Lung microvascular endothelial cell (primary cell): Measurements from ENCODE around the gene MAFG. TPM values are rescaled to one million over a fixed set of nuclear protein-coding genes. Genes with fewer than 3 reads are reported as not detected.
"Not testable (repeated sequence)": the region's sequence is repeated elsewhere in the genome, so short reads cannot be mapped to it uniquely, and the experiment has no call there.

Experiments used
- DNase-seq, 2 donors: peaks; one replicate each; pipeline versions ENCODE4 v3.0.0 to v3.0.0-alpha.2; 2010; ENCODE audit warnings: low read depth in 2 of 2
- total RNA-seq: library from RNA; depleted of rRNA; stranded (reverse); fragments of >200 nt; gene quantifications from 2 replicates; pipeline ENCODE4 v1.2.1, GENCODE V29; 2014

Gene MAFG
- total RNA-seq, 1 donor from 2014 or later, result 17.1 TPM

- peak; percentile 49 to 64 for DNase-seq
These were observed 4.0 kb downstream of the MAFG start for GRCh38 chr17:81923302-81924260.

DNA sequence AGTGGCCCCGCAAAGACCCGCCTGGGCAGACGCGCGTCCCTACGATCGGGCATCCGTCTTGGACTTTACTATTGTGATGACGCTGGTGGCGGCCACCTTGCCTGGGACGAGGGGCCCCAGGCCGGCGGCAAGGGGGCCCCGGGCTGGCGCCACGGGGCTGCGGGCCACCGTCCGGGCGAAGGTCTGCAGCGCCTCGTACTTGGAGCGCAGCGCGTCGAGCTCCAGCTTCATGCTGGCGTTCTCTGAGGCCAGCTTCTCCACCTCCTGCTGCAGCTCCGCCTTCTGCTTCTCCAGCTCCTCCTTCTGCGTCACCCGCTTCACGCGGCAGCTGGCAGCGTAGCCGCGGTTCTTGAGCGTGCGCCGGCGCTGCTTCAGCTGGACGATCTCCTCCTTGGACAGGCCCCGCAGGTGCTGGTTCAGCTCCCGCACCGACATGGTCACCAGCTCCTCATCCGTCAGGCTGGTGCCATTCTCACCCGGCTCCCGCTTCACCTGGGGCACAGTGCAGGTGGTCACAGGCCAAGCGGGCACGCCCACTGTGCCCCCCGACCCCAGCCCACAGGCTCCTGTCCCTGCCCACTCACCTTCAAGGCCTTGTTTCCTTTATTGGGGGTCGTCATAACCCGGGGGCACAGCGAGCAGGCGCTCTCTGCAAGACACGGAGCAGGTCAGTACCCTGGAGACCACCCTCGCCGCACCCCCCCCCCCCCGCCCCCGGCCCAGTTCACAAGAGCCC is 4.8 kb downstream of the MAFG start:
- DNase-seq, result no peak

DNA sequence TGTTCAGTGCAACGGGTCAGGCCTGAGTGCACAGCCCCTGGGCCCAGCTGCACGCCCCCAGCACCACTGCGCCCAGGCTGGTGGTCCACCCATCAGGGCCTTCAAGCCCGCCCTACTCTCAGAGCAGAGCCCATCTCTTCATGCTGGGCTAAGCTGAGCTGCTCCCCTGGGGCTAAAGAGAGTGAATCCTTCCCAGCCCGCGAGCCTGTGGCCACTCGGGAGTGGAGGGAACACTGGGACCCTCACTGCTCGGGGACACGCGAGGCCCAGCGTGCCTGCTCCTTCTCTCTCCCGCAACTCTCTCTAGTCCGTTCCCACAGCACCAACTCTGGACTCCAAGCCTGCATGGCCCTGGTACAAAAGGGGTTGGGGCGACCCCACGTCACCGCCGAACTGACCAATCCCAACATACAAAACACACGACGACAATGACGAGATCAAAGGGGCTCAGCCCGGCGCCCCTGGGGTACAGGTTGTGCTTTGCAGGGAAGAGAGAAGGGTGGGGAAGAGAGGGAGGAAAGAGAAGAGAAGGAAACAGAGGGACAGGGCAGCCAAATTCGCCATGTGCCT is 5.5 kb downstream of the MAFG start:
- DNase-seq, result no peak

DNA sequence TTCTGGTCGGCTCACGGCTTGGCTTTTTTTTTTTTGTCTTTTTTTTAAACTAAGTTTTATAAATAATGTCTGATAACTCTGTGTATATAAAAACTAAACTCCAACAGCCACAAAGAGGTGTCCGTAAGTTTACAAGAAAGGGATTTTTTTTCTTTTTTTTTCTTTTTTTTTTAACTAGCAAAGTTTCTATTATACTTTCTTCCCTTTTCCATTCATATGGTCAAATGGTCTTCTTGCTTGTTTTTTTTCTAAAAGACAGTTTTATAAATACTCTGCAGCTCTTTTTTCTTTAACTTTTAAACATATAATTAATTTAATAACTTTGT is 6.0 kb downstream of the MAFG start:
- no peak for DNase-seq

- no peak for DNase-seq
These were observed 6.7 kb downstream of the MAFG start for GRCh38 chr17:81920612-81921536.

- DNase-seq, result no peak
These were observed 8.5 kb downstream of the MAFG start for GRCh38 chr17:81918832-81919545.

- not testable (repeated sequence) for DNase-seq
These were observed 9.2 kb downstream of the MAFG start for GRCh38 chr17:81918333-81918669.

DNA sequence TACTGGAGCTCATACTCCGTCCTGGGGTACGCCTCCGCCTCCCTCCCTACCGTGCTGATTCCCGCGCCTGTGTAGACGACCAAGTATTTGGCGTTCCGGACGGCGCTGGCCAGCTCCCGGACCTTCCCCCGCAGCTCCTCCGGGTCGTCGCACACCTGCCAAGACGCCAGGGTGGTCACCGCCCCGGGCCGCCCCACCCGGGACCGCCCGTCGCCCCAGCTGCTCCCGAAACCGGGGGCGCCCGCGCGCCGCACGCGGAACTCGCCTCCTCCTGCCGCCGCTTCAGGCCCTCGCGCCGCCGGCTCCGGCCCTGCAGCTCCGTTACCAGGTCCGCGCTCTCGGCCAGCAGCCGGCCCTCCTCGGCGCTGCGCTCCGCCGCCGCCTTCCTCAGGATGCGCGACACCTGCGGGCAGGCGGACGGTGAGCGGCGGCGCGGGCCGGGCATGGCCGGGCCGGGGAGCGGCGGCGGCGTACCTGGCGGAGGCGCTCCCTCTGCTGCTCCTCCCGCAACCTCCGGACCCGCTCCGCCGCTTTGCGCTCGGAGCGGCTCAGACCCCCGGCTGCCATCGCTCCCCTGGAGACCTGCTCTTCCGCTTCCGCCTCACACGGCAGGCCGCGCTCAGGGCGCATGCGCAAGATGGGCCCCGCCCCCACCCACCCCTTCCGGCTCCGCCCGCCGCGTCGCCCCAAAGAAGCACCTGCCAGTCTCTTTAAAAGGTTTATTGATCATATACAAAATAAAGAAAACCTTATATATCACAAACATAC is 9.8 kb downstream of the MAFG start, which contains the start of gene SIRT7:
TSS of gene SIRT7 (minus strand) at position 612 of the 768 bp plus-strand sequence. CDS start at position 567, 45 bp downstream.
- DNase-seq, result peak; percentile 69 to 84

- DNase-seq, result peak in 1 of 2 donors; percentile 26
These were observed 11.1 kb downstream of the MAFG start for GRCh38 chr17:81916234-81917001.

DNA sequence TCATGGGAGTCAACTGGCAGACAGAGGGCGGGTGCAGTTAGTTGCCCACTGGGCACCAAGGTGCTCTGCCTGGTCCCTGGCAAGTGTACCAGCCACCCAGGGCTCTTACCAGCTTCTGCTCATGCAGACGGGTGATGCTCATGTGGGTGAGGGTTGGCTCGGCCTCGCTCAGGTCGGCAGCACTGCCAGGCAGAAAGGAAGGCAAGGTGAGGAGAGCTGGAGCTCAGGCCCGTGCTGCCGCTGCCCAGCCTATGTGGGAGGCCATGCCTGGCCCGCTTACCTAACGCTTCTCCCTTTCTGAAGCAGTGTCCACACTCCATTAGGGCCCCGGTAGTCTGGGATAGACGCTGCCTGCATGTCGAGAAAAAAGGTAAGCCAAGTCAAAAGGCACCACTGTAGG is 12.2 kb downstream of the MAFG start:
- DNase-seq, result no peak

DNA sequence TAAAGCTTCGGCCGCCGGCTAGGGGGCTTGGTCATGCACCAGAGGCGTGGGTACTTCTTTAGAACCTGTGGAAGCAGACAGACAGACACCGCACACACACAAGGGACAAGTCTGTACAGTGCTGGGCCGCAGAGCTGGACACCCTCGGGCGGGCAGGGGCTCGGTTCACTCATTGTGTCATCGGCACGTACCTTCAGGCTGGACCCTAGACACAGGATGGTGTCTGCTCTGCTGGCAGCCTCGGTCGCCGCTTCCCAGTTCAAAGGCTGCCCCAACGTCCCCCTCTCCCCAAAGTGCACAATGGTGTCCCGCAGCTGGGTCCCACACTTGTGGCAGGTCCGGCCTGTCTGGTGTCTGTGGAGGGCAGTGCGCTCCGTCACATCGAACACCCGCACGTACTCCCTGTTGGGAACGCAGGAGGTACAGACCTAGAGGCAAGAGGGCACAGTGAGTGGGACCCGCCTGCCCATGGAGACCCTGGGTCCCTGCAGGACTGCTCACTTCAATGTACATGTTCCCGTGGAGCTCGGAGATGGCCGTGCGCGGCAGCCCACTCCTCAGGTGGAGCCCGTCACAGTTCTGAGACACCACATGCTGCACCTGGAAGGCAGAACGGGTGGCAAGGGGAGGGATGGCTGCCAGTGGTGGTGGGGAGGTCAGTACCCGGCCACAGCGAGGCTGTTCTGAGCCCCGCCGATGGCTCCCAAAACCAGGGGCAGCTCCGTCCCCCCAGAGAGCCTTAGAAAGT is 13.3 kb downstream of the MAFG start:
- DNase-seq, result no peak

GRCh38 chr17:81913394-81914102 is 14.0 kb downstream of the MAFG start:
- no peak for DNase-seq

- DNase-seq, result no peak
These were observed 14.9 kb downstream of the MAFG start for GRCh38 chr17:81912441-81913309.

DNA sequence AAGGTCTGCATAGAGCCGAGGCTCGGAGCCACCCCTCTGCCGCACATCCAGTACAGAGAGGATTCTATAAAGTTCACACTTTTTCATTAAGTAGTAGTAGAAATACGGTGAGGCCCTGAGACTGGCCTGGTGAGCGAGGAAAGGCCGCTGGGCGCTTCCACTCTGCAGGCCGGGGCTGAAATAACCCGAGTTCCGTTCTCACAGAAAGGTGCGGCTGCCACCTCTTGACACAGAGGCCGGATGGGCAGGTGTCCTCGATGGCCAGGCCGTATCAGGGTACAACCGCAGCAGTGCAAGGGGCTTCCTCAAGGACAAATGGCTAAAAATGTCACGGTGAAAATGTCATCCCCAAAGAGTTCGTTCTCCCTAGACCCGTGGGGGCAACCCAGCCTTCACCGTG is 15.6 kb downstream of the MAFG start:
- no peak for DNase-seq

GRCh38 chr17:81911277-81911961 is 16.1 kb downstream of the MAFG start, which contains the start of gene PCYT2:
Gene PCYT2, minus strand, starts transcription at chr17:81911399. Its CDS starts 44 bp downstream, at chr17:81911355.
- peak; percentile 85 to 93 for DNase-seq

DNA sequence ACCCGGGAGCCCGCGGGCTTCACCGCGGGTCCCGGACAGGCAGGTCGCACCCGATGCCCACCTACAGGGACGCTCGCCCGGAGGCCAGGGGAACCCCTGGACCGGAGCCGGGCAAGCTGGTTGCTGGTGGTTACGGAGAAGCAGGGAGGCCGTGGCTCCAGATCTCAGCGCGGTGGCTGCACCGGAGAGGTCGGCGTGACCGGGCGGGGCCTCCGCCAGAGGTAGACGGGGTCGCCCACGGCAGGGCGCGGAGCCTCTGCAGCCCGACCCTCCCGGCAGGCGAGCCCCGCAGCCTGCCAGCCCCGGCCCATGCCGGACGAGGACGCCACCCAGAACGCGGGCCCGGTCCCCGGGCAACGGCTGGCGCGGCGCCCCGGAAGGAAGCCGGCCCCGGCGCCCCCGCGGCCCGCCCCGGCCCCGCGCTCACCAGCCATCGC is 16.7 kb downstream of the MAFG start:
- DNase-seq, result no peak
